Measurements from ENCODE around the gene ABCC6.
"Not testable (repeated sequence)": the region's sequence is repeated elsewhere in the genome, so short reads cannot be mapped to it uniquely, and the experiment has no call there.

Gene ABCC6

DNA sequence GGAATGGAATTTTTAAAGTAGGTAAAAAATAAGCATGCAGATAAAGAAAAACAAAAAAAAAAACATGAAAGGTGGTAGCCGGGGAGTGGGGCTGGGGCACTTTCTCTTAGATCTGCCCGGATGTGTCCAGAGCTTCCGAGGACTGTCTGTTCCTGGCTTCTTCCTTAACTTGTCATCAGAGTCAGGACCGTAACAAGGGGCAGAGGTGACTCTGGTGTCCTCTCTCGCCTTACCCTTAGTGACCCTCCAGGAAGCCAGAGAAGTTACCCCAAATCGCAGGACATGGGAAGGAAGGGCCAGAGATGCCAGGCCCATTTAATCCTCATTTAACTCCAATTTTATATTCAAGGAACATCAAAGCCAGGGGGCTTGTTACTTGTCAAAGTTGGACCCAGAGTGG lies 115.5 kb downstream of the ABCC6 start:
- no peak for DNase-seq

DNA sequence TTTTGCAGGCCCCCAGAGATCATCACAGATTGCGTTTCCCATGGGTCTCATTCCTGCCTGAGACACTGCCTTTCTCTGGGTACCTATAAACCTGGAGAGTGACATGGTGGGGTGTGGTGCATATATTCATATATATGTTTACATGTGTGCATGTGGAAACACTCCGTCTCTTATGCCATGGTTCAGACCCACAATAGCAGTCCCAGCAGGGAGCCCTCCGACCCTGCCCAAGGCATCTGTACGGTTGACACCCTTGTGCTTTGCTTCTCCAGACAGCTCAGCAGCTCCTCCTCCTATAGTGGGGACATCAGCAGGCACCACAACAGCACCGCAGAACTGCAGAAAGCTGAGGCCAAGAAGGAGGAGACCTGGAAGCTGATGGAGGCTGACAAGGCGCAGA lies 116.8 kb downstream of the ABCC6 start:
- no peak for DNase-seq

GRCh38 chr16:16105646-16106045 lies 117.6 kb downstream of the ABCC6 start:
- no peak for DNase-seq

GRCh38 chr16:16104804-16105141 lies 118.5 kb downstream of the ABCC6 start:
- DNase-seq: not testable (repeated sequence)

GRCh38 chr16:16104132-16104803 lies 119.0 kb downstream of the ABCC6 start:
- not testable (repeated sequence) for DNase-seq

DNA sequence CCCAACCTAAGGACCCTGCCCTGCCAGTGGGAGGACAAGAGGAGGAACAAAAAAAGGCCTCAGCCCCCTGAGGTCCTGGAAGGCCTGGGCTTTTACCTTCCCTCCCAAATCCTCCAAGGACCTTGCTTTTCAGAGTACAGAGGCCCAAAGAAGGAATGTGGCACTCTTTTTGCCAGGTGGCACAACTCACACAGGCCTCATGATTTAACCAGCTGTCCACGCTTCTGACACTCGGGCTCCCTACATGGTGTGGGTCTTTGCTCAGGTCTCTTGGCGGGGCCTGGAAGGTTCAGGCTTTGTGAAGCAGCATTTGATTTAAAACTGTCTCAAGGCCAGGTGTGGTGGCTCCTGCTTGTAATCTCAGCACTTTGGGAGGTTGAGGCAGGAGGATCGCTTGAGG lies 120.6 kb downstream of the ABCC6 start:
- DNase-seq: no peak

DNA sequence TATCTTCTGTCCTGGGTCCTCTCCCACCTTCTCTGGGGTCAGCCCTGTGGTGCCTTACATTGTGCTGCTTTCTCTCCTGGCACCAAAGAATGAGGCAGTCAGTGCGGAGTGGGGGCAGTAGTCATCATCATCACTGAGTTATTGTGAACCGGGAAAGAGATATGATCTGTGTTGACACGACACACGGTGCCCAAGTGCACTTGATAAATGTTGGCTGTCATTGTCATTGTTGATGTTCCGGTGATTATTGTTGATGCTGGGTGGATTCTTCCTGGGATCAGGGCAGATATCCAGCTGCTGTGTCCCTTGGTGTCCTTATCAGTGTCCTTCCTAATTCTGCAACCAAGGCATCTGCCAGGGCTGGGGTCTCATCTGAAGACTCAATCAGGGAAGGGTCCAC lies 121.7 kb downstream of the ABCC6 start:
- no peak for DNase-seq

DNA sequence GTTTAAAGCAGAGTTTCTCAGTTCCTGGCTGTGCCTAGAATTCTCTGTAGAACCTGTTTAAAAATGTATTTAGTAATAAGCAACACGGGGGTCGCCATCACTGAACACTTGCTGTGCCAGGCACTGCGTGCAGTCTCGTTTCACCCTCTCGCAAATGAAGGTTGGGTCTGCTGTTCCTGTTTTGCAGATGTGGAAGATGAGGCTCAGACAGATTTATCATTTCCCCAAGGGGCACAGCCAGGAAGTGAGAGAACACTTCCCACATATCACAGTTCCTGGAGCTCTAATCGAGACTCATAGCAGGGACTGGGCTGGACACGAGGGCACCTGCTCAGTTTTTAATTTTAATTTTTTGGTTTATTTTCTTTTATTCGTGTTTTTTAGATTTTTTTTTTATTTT lies 122.7 kb downstream of the ABCC6 start:
- no peak for DNase-seq

GRCh38 chr16:16099320-16099719 lies 124.0 kb downstream of the ABCC6 start:
- no peak for DNase-seq

All from CD4-positive, alpha-beta T cell treated with Interleukin-6 for 4 hours (primary cell).